Measurements from ENCODE around the gene ZFYVE27. TPM values are rescaled to one million over a fixed set of nuclear protein-coding genes. Genes with fewer than 3 reads are reported as not detected.

ZFYVE27 gene
- total and polyA plus RNA-seq, 2 donors (not counting 3 experiments of a cell fraction or from before 2014, with no cell fraction given): 16.3 to 24.2 TPM

- BruUV-seq (replicated peaks): no TSS peak
- Histone ChIP-seq H3K27me3 (ENCODE audit: control insufficient read depth in 2 of 2, insufficient read depth in 2 of 2, low read length in 2 of 2) (no peaks in the 10 kb centered on the region), H4K20me1 (replicated peaks; ENCODE audit: control insufficient read depth, extremely low read depth, insufficient read depth, low read length) (no peaks in the 10 kb centered on the region), H3K4me1 (ENCODE audit: control insufficient read depth, extremely low read depth, insufficient read depth, low read length) (peaks cover 4% of the 10 kb centered on the region), H3K27ac (ENCODE audit: insufficient read depth, low read depth, low read length) (no peak overlapping the region), H3K9ac (replicated peaks; ENCODE audit: extremely low read depth, insufficient read depth, low read length) (no peak overlapping the region), H3K9me3 (replicated peaks; ENCODE audit: control insufficient read depth, insufficient read depth, low read length) (no peaks in the 10 kb centered on the region), H3K4me2 (ENCODE audit: insufficient read depth, low read length) (no peak overlapping the region), H3K9me1 (replicated peaks; ENCODE audit: control insufficient read depth, extremely low read depth, insufficient read depth, low read length) (no peaks in the 10 kb centered on the region), H3K4me3 (replicated peaks in 1 of 3; ENCODE audit: insufficient read depth in 1 of 3, low read depth in 1 of 3, low read length in 3 of 3) (no peak overlapping the region), H3K36me3 (ENCODE audit: control insufficient read depth in 2 of 2, extremely low read depth in 1 of 2, insufficient read depth in 2 of 2, low read length in 2 of 2) (no peaks in the 10 kb centered on the region), H2AFZ (ENCODE audit: low read depth, low read length) (no peak overlapping the region), H3K79me2 (ENCODE audit: control insufficient read depth, insufficient read depth, low read length) (no peaks in the 10 kb centered on the region)
- DNase-seq (ENCODE audit: low read depth, low spot score) (no peak), FAIRE-seq (no peak)
- dilution Hi-C loops (cut with MboI; ENCODE audit: extremely low pct_ligation_motif_present, low sequenced_read_pairs): no loop called here
- no peak for TF ChIP-seq GATA2 (IDR thresholded peaks at IDR 0.05; ENCODE audit: insufficient read depth, insufficient read length, low read depth, low read length)
- TF ChIP-seq MYC (IDR thresholded peaks at IDR 0.05; ENCODE audit: low read depth, low read length): no peak
- ChIA-PET POLR2A (no interaction called here), CTCF (interaction anchor here (1.0 to 3.0 kb wide), 6 partner anchors 9 to 262 kb away, joined by 3 to 15 read pairs (median 6); no protein-coding TSS in a partner anchor)
- intact Hi-C loops (cut with micrococcal nuclease): no loop called here
Measured at GRCh38 chr10:97781618-97782331, 44.8 kb downstream of the ZFYVE27 start.

GRCh38 chr10:97782455-97783228 lies 45.7 kb downstream of the ZFYVE27 start:
- Histone ChIP-seq H3K36me3 (ENCODE audit: control insufficient read depth in 2 of 2, extremely low read depth in 1 of 2, insufficient read depth in 2 of 2, low read length in 2 of 2) (no peaks in the 10 kb centered on the region), H3K9ac (replicated peaks; ENCODE audit: extremely low read depth, insufficient read depth, low read length) (no peak overlapping the region), H3K9me3 (replicated peaks; ENCODE audit: control insufficient read depth, insufficient read depth, low read length) (no peaks in the 10 kb centered on the region), H3K4me2 (ENCODE audit: insufficient read depth, low read length) (no peak overlapping the region), H3K27me3 (ENCODE audit: control insufficient read depth in 2 of 2, insufficient read depth in 2 of 2, low read length in 2 of 2) (peaks cover 0 to under 1% of the 10 kb centered on the region in 2 experiments), H3K4me3 (replicated peaks in 1 of 3; ENCODE audit: insufficient read depth in 1 of 3, low read depth in 1 of 3, low read length in 3 of 3) (no peak overlapping the region), H3K4me1 (ENCODE audit: control insufficient read depth, extremely low read depth, insufficient read depth, low read length) (peaks cover 4% of the 10 kb centered on the region), H3K27ac (ENCODE audit: insufficient read depth, low read depth, low read length) (no peak overlapping the region), H3K9me1 (replicated peaks; ENCODE audit: control insufficient read depth, extremely low read depth, insufficient read depth, low read length) (no peaks in the 10 kb centered on the region), H4K20me1 (replicated peaks; ENCODE audit: control insufficient read depth, extremely low read depth, insufficient read depth, low read length) (no peaks in the 10 kb centered on the region), H3K79me2 (ENCODE audit: control insufficient read depth, insufficient read depth, low read length) (no peaks in the 10 kb centered on the region), H2AFZ (ENCODE audit: low read depth, low read length) (no peak overlapping the region)
- TF ChIP-seq JUN (IDR thresholded peaks at IDR 0.05; ENCODE audit: borderline replicate concordance, insufficient read depth, insufficient read length, low read depth) (no peak), POLR2A (IDR thresholded peaks at IDR 0.05; ENCODE audit: low read depth, low read length) (no peak), MYC (IDR thresholded peaks at IDR 0.05; ENCODE audit: low read depth, low read length) (no peak), POLR2AphosphoS5 (IDR thresholded peaks at IDR 0.05; ENCODE audit: insufficient read depth, low read depth, low read length) (no peak), FOS (IDR thresholded peaks at IDR 0.05; ENCODE audit: borderline replicate concordance, insufficient read depth, low read length) (no peak), GATA2 (IDR thresholded peaks at IDR 0.05; ENCODE audit: insufficient read depth, insufficient read length, low read depth, low read length) (no peak), EZH2 (IDR thresholded peaks at IDR 0.05; ENCODE audit: borderline replicate concordance, low read depth, low read length, severe bottlenecking) (no peak)
- TF ChIP-seq, protein P1, sequence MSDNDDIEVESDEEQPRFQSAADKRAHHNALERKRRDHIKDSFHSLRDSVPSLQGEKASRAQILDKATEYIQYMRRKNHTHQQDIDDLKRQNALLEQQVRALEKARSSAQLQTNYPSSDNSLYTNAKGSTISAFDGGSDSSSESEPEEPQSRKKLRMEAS (IDR thresholded peaks at IDR 0.05; ENCODE audit: insufficient read depth, insufficient read length): no peak
- TF ChIP-seq, protein P2, sequence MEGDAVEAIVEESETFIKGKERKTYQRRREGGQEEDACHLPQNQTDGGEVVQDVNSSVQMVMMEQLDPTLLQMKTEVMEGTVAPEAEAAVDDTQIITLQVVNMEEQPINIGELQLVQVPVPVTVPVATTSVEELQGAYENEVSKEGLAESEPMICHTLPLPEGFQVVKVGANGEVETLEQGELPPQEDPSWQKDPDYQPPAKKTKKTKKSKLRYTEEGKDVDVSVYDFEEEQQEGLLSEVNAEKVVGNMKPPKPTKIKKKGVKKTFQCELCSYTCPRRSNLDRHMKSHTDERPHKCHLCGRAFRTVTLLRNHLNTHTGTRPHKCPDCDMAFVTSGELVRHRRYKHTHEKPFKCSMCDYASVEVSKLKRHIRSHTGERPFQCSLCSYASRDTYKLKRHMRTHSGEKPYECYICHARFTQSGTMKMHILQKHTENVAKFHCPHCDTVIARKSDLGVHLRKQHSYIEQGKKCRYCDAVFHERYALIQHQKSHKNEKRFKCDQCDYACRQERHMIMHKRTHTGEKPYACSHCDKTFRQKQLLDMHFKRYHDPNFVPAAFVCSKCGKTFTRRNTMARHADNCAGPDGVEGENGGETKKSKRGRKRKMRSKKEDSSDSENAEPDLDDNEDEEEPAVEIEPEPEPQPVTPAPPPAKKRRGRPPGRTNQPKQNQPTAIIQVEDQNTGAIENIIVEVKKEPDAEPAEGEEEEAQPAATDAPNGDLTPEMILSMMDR (IDR thresholded peaks at IDR 0.05; ENCODE audit: extremely low read depth in 1 of 2, insufficient read depth in 1 of 2, low read depth in 1 of 2, low read length in 2 of 2): no peak
- intact Hi-C loops (cut with micrococcal nuclease) (no loop called here), dilution Hi-C loops (cut with MboI; ENCODE audit: extremely low pct_ligation_motif_present, low sequenced_read_pairs) (no loop called here)
- ChIA-PET CTCF (interaction anchor here (3.0 kb wide), 1 partner anchor 9 kb away, joined by 15 read pairs; no protein-coding TSS in a partner anchor), POLR2A (no interaction called here)
- no TSS peak for BruUV-seq (replicated peaks)
- no peak for DNase-seq (ENCODE audit: low read depth, low spot score)
- no peak for FAIRE-seq
